K562 (cell line): ENCODE results near the gene POLDIP3. TPM values are rescaled to one million over a fixed set of nuclear protein-coding genes. Genes with fewer than 3 reads are reported as not detected.

ENCODE experiments used
- ATAC-seq: fragments of 200-7000 bp; cut with Tn5 transposase; 3 replicates; pipeline ENCODE4 v1.9.1; 2020; ENCODE audit warnings: moderate library complexity
- BruUV-seq: library from RNA; stranded (reverse); fragments of 400-500 nt; replicated peaks from 2 replicates; lab custom pipeline; 2021; lab: Mats Ljungman, UMichigan
- CTCF ChIA-PET: fragments of 300-600 bp; formaldehyde crosslinking; extraction: SDS; loops from one replicate; lab custom pipeline; 2021; ENCODE audit warnings: low intra/inter-chr PET ratio; lab: Yijun Ruan, JAX
- POLR2A ChIA-PET: fragments of 300-600, 350-650 bp; sonication (Branson Sonifier 250); formaldehyde crosslinking; extraction: SDS; loops from one replicate; lab custom pipeline; 2021; ENCODE audit warnings: antibody characterized with exemption, inconsistent platforms; lab: Yijun Ruan, JAX
- DNase-seq, 4 experiments: peaks; one replicate each; pipeline versions ENCODE4 v3.0.0 to v3.0.0-alpha.2; 2011 to 2018; ENCODE audit warnings: low spot score in 3 of 4, mixed read lengths in 3 of 4; ENCODE audit errors: extremely low read depth in 1 of 4
- FAIRE-seq: peaks from 2 replicates; lab custom pipeline; 2011; peaks lifted over from hg19 to GRCh38; lab: Jason Lieb, UNC
- H2AFZ ChIP-seq: 2 replicates; pipeline ENCODE4 v1.6.0; 2011; ENCODE audit warnings: low read depth, low read length, control low read depth, inconsistent platforms
- H3K27ac ChIP-seq: fragments of 200-600 bp; 3 replicates; pipeline ENCODE4 v1.8.0; 2011; ENCODE audit warnings: low read depth, mild to moderate bottlenecking, control low read depth, inconsistent platforms, low read length, moderate library complexity, mixed read lengths; ENCODE audit errors: extremely low read depth
- H3K27me3 ChIP-seq, 2 experiments: fragments of 300-600 bp in 1 of 2; 2 replicates in 1 of 2; 3 replicates in 1 of 2; pipeline versions ENCODE4 v1.6.0 to v1.8.0; 2011; ENCODE audit warnings: inconsistent platforms in 2 of 2, low read length in 2 of 2, mild to moderate bottlenecking in 1 of 2, mixed read lengths in 1 of 2, moderate library complexity in 1 of 2; ENCODE audit not compliant: control insufficient read depth in 2 of 2, insufficient read depth in 2 of 2
- H3K36me3 ChIP-seq: fragments of 300-600 bp; 3 replicates; pipeline ENCODE4 v1.8.0; 2011; ENCODE audit warnings: mild to moderate bottlenecking, low read length, inconsistent platforms; ENCODE audit not compliant: control insufficient read depth, insufficient read depth
- H3K4me1 ChIP-seq, 2 experiments: fragments of 200-600 bp in 1 of 2; replicated peaks in 1 of 2; 2 replicates in 1 of 2; 3 replicates in 1 of 2; pipeline versions ENCODE4 v1.5.1 to v1.8.0; 2011; ENCODE audit warnings: inconsistent platforms in 2 of 2, low read length in 2 of 2, mild to moderate bottlenecking in 1 of 2, mixed read lengths in 1 of 2, moderate library complexity in 1 of 2; ENCODE audit not compliant: control insufficient read depth in 2 of 2, insufficient read depth in 2 of 2
- H3K4me2 ChIP-seq: 2 replicates; pipeline ENCODE4 v1.6.1; 2011; ENCODE audit warnings: low read length, control low read depth, inconsistent platforms, mixed read lengths; ENCODE audit not compliant: insufficient read depth
- H3K4me3 ChIP-seq: fragments of 200-600 bp; sonication (generic), shearing (Covaris generic); 2 replicates; pipeline ENCODE4 v1.5.1; 2016; ENCODE audit warnings: control low read depth, inconsistent platforms
- H3K79me2 ChIP-seq: fragments of 200-600 bp; 3 replicates; pipeline ENCODE4 v1.8.0; 2011; ENCODE audit warnings: low read length, inconsistent platforms; ENCODE audit not compliant: control insufficient read depth, insufficient read depth
- H3K9ac ChIP-seq, 2 experiments: 2 replicates each; pipeline versions ENCODE4 v1.6.0 to v1.6.1; 2011; ENCODE audit warnings: low read depth in 2 of 2, low read length in 2 of 2, control low read depth in 1 of 2, inconsistent platforms in 1 of 2, mild to moderate bottlenecking in 1 of 2, mixed read lengths in 1 of 2; ENCODE audit not compliant: insufficient read depth in 1 of 2
- H3K9me1 ChIP-seq: one replicate; pipeline ENCODE4 v1.6.0; 2011; ENCODE audit warnings: inconsistent platforms, mild to moderate bottlenecking, low read length, moderate library complexity; ENCODE audit not compliant: control insufficient read depth, insufficient read depth
- H3K9me3 ChIP-seq: replicated peaks from 2 replicates; pipeline ENCODE4 v1.5.1; 2011; ENCODE audit warnings: low read depth, low read length, inconsistent platforms; ENCODE audit not compliant: control insufficient read depth, insufficient read depth
- H4K20me1 ChIP-seq: replicated peaks from 2 replicates; pipeline ENCODE4 v1.6.1; 2011; ENCODE audit warnings: low read length, inconsistent platforms, mixed read lengths; ENCODE audit not compliant: control insufficient read depth, insufficient read depth
- CTBP1 ChIP-seq: fragments of 450-650 bp; IDR thresholded peaks from 2 replicates; pipeline ENCODE4 v1.6.1; 2016; ENCODE audit warnings: borderline replicate concordance
- ETV5 ChIP-seq: sonication (generic); formaldehyde crosslinking; IDR thresholded peaks from 2 replicates; pipeline ENCODE4 v1.4.0; 2020; ENCODE audit warnings: low read depth, mild to moderate bottlenecking, missing genetic modification reagents
- LARP7 ChIP-seq: fragments of 450-650 bp; IDR thresholded peaks from 2 replicates; pipeline ENCODE4 v1.6.1; 2016
- LCOR ChIP-seq: sonication (generic); formaldehyde crosslinking; IDR thresholded peaks from 2 replicates; pipeline ENCODE4 v1.8.0; 2022; ENCODE audit warnings: mild to moderate bottlenecking, missing genetic modification reagents
- PHF20 ChIP-seq: fragments of 450-650 bp; IDR thresholded peaks from 2 replicates; pipeline ENCODE4 v1.6.1; 2018; ENCODE audit not compliant: partially characterized antibody
- POLR2AphosphoS5 ChIP-seq: IDR thresholded peaks from 2 replicates; pipeline ENCODE4 v1.6.1; 2011; ENCODE audit warnings: mild to moderate bottlenecking, low read depth, low read length, moderate library complexity; ENCODE audit not compliant: control insufficient read depth, insufficient read depth
- RAD21 ChIP-seq, 2 experiments: fragments of 250-450 bp in 1 of 2; fragments of 450-650 bp in 1 of 2; sonication (Bioruptor Pico) in 1 of 2; formaldehyde crosslinking in 1 of 2; IDR thresholded peaks in 1 of 2; conservative IDR thresholded peaks in 1 of 2; 2 replicates each; pipeline versions ENCODE4 v1.4.0 to v1.8.0; 2020 to 2022; ENCODE audit warnings: mild to moderate bottlenecking in 2 of 2, moderate library complexity in 1 of 2
- WGBS: fragments of 100-300 bp; shearing (Covaris generic); methylation state at CpG from one replicate; pipeline ENCODE4 v1.1.6; 2016; ENCODE audit warnings: low coverage, mixed read lengths; ENCODE audit not compliant: insufficient coverage; ENCODE audit errors: missing lambda C conversion rate; 5-methylcytosine and 5-hydroxymethylcytosine counted together
- in situ Hi-C: fragments of 300-500 bp; cut with MboI; formaldehyde crosslinking; loops from 4 replicates; pipeline ENCODE4 v1.15.0; 2018; ENCODE audit warnings: inconsistent platforms, mixed read lengths
- intact Hi-C: fragments of 100-400 bp; cut with micrococcal nuclease; formaldehyde crosslinking; loops from 2 replicates; pipeline ENCODE4 v1.14.2; 2022
- polyA plus RNA-seq, 8 experiments: library from polyadenylated mRNA; depleted of rRNA in 4 of 8; stranded (reverse) in 5 of 8; unstranded in 3 of 8; fragments of >200 nt; fragmentation: Nextera tagmentation in 2 of 8; fragmentation: Illumina TruSeq in 1 of 8; extraction: Ambion mirVana in 2 of 8; extraction: Trizol in 1 of 8; gene quantifications; 2 replicates each; pipeline versions ENCODE4 v1.2.1 to v1.2.3, GENCODE V29; 2011 to 2014; ENCODE audit warnings: inconsistent platforms in 1 of 8, missing spikeins in 1 of 8
- total RNA-seq, 7 experiments: library from RNA; depleted of rRNA in 6 of 7; stranded (reverse); fragments of >200 nt in 6 of 7; fragmentation: Illumina TruSeq in 2 of 7; extraction: Trizol in 2 of 7; gene quantifications; 2 replicates each; pipeline versions ENCODE4 v1.2.1 to v1.2.3, GENCODE V29; 2011 to 2021; ENCODE audit warnings: low replicate concordance in 1 of 7
- TF ChIP-seq, protein P1 (sequence below): IDR thresholded peaks from 3 replicates; pipeline ENCODE4 v1.6.1; 2011; ENCODE audit warnings: borderline replicate concordance, mild to moderate bottlenecking, moderate library complexity; ENCODE audit not compliant: insufficient read length; ENCODE audit errors: extremely low read depth
- TF ChIP-seq, protein P2 (sequence below): sonication (generic); formaldehyde crosslinking; IDR thresholded peaks from 2 replicates; pipeline ENCODE4 v1.8.0; 2022; ENCODE audit warnings: mild to moderate bottlenecking, missing genetic modification reagents
- TF ChIP-seq, protein P3 (sequence below), 3 experiments: fragments of 200-800 bp in 1 of 3; sonication (Bioruptor generic) in 1 of 3; sonication (generic) in 1 of 3; formaldehyde crosslinking in 1 of 3; IDR thresholded peaks; 2 replicates each; pipeline versions ENCODE4 v1.6.1 to v1.8.0; 2016 to 2022; ENCODE audit warnings: mild to moderate bottlenecking in 2 of 3, missing compliant biosample characterization in 2 of 3, missing genetic modification characterization in 2 of 3, missing genetic modification reagents in 1 of 3
- TF ChIP-seq, protein P4 (sequence below): fragments of 450-650 bp; conservative IDR thresholded peaks from 2 replicates; pipeline ENCODE4 v1.6.1; 2016; ENCODE audit warnings: missing genetic modification characterization, low read depth, mild to moderate bottlenecking, missing compliant biosample characterization, moderate library complexity

The POLDIP3 gene
- total and polyA plus RNA-seq, 9 of the 15 experiments (the other 6 are each of a cell fraction or from before 2014, with no cell fraction given), result 14.3 to 53.0 (median 26.3) TPM

- TF ChIP-seq, protein P1, sequence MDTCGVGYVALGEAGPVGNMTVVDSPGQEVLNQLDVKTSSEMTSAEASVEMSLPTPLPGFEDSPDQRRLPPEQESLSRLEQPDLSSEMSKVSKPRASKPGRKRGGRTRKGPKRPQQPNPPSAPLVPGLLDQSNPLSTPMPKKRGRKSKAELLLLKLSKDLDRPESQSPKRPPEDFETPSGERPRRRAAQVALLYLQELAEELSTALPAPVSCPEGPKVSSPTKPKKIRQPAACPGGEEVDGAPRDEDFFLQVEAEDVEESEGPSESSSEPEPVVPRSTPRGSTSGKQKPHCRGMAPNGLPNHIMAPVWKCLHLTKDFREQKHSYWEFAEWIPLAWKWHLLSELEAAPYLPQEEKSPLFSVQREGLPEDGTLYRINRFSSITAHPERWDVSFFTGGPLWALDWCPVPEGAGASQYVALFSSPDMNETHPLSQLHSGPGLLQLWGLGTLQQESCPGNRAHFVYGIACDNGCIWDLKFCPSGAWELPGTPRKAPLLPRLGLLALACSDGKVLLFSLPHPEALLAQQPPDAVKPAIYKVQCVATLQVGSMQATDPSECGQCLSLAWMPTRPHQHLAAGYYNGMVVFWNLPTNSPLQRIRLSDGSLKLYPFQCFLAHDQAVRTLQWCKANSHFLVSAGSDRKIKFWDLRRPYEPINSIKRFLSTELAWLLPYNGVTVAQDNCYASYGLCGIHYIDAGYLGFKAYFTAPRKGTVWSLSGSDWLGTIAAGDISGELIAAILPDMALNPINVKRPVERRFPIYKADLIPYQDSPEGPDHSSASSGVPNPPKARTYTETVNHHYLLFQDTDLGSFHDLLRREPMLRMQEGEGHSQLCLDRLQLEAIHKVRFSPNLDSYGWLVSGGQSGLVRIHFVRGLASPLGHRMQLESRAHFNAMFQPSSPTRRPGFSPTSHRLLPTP, result no peak
- TF ChIP-seq LARP7, result no peak
- TF ChIP-seq PHF20, result no peak
These were observed 53.9 kb downstream of the POLDIP3 start (continued) for GRCh38 chr22:42560781-42561180.

DNA sequence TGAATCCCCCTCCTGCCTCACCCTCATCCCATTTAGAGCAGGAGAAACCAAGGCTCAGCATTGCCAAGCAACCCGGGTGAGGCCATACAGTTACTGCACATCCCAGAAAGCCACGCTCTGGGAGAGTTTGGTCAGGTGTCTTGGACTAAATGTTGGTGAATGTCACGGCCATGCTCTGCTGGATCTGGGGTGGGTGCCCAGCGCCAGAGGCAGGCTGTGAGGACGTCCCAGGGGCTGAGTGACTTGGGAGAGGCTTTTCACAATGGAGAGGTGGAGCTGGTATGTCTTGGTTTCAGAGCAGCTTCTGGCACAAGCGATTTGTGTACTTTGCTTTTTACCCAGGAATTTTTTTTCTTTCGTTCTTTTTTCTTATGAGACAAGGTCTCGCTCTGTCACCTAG, 54.3 kb downstream of the POLDIP3 start:
- WGBS, result 70% methylated on average over 6 of the region's 8 CpGs
- ATAC-seq, result no peak
- no TSS peak for BruUV-seq
- intact Hi-C loops (no loop called here), in situ Hi-C loops (loop anchor here (5.0 kb wide), 1 partner anchor 48 kb away; no protein-coding TSS in a partner anchor)
- peaks cover 28% of the 10 kb centered on the region; the same call in 1 of the 3 replicates for H3K36me3 ChIP-seq
- H3K9me1 ChIP-seq, result no peaks in the 10 kb centered on the region
- DNase-seq, result no peak
- no peaks in the 10 kb centered on the region; the same call in 2 of the 3 replicates for H3K79me2 ChIP-seq
- H4K20me1 ChIP-seq, result no peaks in the 10 kb centered on the region
- no peaks in the 10 kb centered on the region; the same call in 1 of the 2 replicates for H3K9me3 ChIP-seq
- no peaks in the 10 kb centered on the region for H3K27me3 ChIP-seq
- no peak overlapping the region for H3K4me3 ChIP-seq
- peaks cover 10 to 23% of the 10 kb centered on the region in 2 experiments; a peak in 4 of 5 replicates for H3K4me1 ChIP-seq
- H3K9ac ChIP-seq, result peak overlapping the region in 1 of 2 experiments; percentile 69; a peak in 1 of 4 replicates
- POLR2A ChIA-PET, result no interaction called here
- FAIRE-seq, result no peak
- TF ChIP-seq ETV5 (CRISPR knock-in tag), result no peak
- TF ChIP-seq LCOR (CRISPR knock-in tag), result no peak
- TF ChIP-seq, protein P2, sequence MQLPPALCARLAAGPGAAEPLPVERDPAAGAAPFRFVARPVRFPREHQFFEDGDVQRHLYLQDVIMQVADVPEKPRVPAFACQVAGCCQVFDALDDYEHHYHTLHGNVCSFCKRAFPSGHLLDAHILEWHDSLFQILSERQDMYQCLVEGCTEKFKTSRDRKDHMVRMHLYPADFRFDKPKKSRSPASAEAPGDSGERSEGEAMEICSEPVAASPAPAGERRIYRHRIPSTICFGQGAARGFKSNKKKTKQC (CRISPR knock-in tag), result no peak
- no peak for TF ChIP-seq CTBP1
- TF ChIP-seq, protein P3, sequence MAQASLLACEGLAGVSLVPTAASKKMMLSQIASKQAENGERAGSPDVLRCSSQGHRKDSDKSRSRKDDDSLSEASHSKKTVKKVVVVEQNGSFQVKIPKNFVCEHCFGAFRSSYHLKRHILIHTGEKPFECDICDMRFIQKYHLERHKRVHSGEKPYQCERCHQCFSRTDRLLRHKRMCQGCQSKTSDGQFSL (CRISPR knock-in tag; IDR thresholded peaks at IDR 0.05), result no peak
- TF ChIP-seq, protein P3 (tag; IDR thresholded peaks at IDR 0.05), result no peak
- TF ChIP-seq, protein P4, sequence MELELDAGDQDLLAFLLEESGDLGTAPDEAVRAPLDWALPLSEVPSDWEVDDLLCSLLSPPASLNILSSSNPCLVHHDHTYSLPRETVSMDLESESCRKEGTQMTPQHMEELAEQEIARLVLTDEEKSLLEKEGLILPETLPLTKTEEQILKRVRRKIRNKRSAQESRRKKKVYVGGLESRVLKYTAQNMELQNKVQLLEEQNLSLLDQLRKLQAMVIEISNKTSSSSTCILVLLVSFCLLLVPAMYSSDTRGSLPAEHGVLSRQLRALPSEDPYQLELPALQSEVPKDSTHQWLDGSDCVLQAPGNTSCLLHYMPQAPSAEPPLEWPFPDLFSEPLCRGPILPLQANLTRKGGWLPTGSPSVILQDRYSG (tag), result no peak
- no peak for TF ChIP-seq POLR2AphosphoS5
- TF ChIP-seq RAD21 (CRISPR knock-in tag; conservative IDR thresholded peaks at IDR 0.05 in 1 of 2, IDR thresholded peaks at IDR 0.05 in 1 of 2), result no peak
- no peak overlapping the region for H3K27ac ChIP-seq
- CTCF ChIA-PET, result no interaction called here
- no peak overlapping the region for H2AFZ ChIP-seq
- no peak overlapping the region for H3K4me2 ChIP-seq
